HepG2 (cell line): ENCODE measurements around the gene TAS2R60. TPM values are rescaled to one million over a fixed set of nuclear protein-coding genes. Genes with fewer than 3 reads are reported as not detected.

Experiments used
- ATAC-seq: fragments of 200-7000 bp; cut with Tn5 transposase; 3 replicates; pipeline ENCODE4 v1.9.1; 2020; ENCODE audit warnings: mild to moderate bottlenecking, moderate library complexity
- BruUV-seq: library from RNA; stranded (reverse); fragments of 400-500 nt; replicated peaks from 2 replicates; lab custom pipeline; 2021; lab: Mats Ljungman, UMichigan
- CTCF ChIA-PET: fragments of 300-600 bp; formaldehyde crosslinking; extraction: SDS; loops from one replicate; lab custom pipeline; 2021; ENCODE audit warnings: low total read pairs, inconsistent platforms, low intra/inter-chr PET ratio; lab: Yijun Ruan, JAX
- POLR2A ChIA-PET: fragments of 350-600 bp; sonication (Branson Sonifier 250); formaldehyde crosslinking; loops from one replicate; lab custom pipeline; 2020; ENCODE audit warnings: antibody characterized with exemption, inconsistent platforms; lab: Yijun Ruan, JAX
- DNase-seq: peaks from one replicate; pipeline ENCODE4 v3.0.0-alpha.2; 2015; ENCODE audit warnings: low spot score
- FAIRE-seq: peaks from 3 replicates; lab custom pipeline; 2011; peaks lifted over from hg19 to GRCh38; lab: Jason Lieb, UNC
- H2AFZ ChIP-seq: one replicate; pipeline ENCODE4 v1.6.1; 2011; ENCODE audit warnings: low read length, inconsistent platforms
- H3K27ac ChIP-seq: fragments of 300-600 bp; 3 replicates; pipeline ENCODE4 v1.8.0; 2011; ENCODE audit warnings: mixed run types, mild to moderate bottlenecking, mixed read lengths, low read length, inconsistent platforms; ENCODE audit not compliant: insufficient read depth; ENCODE audit errors: extremely low read length
- H3K27me3 ChIP-seq, 2 experiments: fragments of 200-600 bp in 1 of 2; 2 replicates in 1 of 2; 3 replicates in 1 of 2; pipeline versions ENCODE4 v1.6.0 to v1.8.0; 2011; ENCODE audit warnings: low read length in 2 of 2, mild to moderate bottlenecking in 2 of 2, moderate library complexity in 2 of 2, inconsistent platforms in 1 of 2; ENCODE audit not compliant: insufficient read depth in 2 of 2, control insufficient read depth in 1 of 2
- H3K36me3 ChIP-seq, 2 experiments: fragments of 200-600 bp in 1 of 2; replicated peaks in 1 of 2; 2 replicates in 1 of 2; 3 replicates in 1 of 2; pipeline versions ENCODE4 v1.5.1 to v1.8.0; 2011; ENCODE audit warnings: low read length in 2 of 2, inconsistent platforms in 1 of 2; ENCODE audit not compliant: insufficient read depth in 2 of 2, control insufficient read depth in 1 of 2
- H3K4me1 ChIP-seq: 2 replicates; pipeline ENCODE4 v1.5.1; 2012; ENCODE audit warnings: low read length, inconsistent platforms; ENCODE audit not compliant: insufficient read depth
- H3K4me2 ChIP-seq: 2 replicates; pipeline ENCODE4 v1.6.0; 2011; ENCODE audit warnings: low read depth, low read length, inconsistent platforms
- H3K4me3 ChIP-seq, 3 experiments: fragments of 200-600 bp in 1 of 3; sonication (generic), shearing (Covaris generic) in 1 of 3; replicated peaks in 1 of 3; 2 replicates each; pipeline ENCODE4 v1.5.1; 2011 to 2016; ENCODE audit warnings: low read length in 3 of 3, inconsistent platforms in 2 of 3, low read depth in 2 of 3, mild to moderate bottlenecking in 2 of 3, control low read depth in 1 of 3, mixed read lengths in 1 of 3; ENCODE audit not compliant: insufficient read depth in 1 of 3
- H3K79me2 ChIP-seq: one replicate; pipeline ENCODE4 v1.6.1; 2011; ENCODE audit warnings: low read length, inconsistent platforms; ENCODE audit not compliant: insufficient read depth
- H3K9ac ChIP-seq: 2 replicates; pipeline ENCODE4 v1.6.0; 2011; ENCODE audit warnings: mild to moderate bottlenecking, low read depth, low read length, inconsistent platforms; ENCODE audit not compliant: insufficient read depth
- H3K9me3 ChIP-seq: 2 replicates; pipeline ENCODE4 v1.5.1; 2012; ENCODE audit warnings: mild to moderate bottlenecking, low read length
- H4K20me1 ChIP-seq: 2 replicates; pipeline ENCODE4 v1.6.0; 2011; ENCODE audit warnings: inconsistent platforms, mild to moderate bottlenecking, low read length, moderate library complexity; ENCODE audit not compliant: insufficient read depth
- IRF9 ChIP-seq: sonication (generic); formaldehyde crosslinking; IDR thresholded peaks from 2 replicates; pipeline ENCODE4 v1.8.0; 2022; ENCODE audit warnings: missing genetic modification reagents, mild to moderate bottlenecking, borderline replicate concordance
- ISX ChIP-seq: sonication (generic); formaldehyde crosslinking; conservative IDR thresholded peaks from 2 replicates; pipeline ENCODE4 v1.5.0; 2020; ENCODE audit warnings: missing genetic modification reagents
- KLF12 ChIP-seq: sonication (generic); formaldehyde crosslinking; IDR thresholded peaks from 2 replicates; pipeline ENCODE4 v1.4.0; 2020; ENCODE audit warnings: missing genetic modification reagents, borderline replicate concordance
- KLF6 ChIP-seq: IDR thresholded peaks from 2 replicates; pipeline ENCODE4 v1.8.0; 2016; ENCODE audit warnings: missing biosample characterization, missing genetic modification reagents
- LRRFIP1 ChIP-seq: sonication (generic); formaldehyde crosslinking; conservative IDR thresholded peaks from 2 replicates; pipeline ENCODE4 v1.4.0; 2020; ENCODE audit warnings: missing genetic modification reagents
- PAX8 ChIP-seq: sonication (generic); formaldehyde crosslinking; IDR thresholded peaks from 2 replicates; pipeline ENCODE4 v1.8.0; 2022; ENCODE audit warnings: mild to moderate bottlenecking, missing genetic modification reagents, borderline replicate concordance
- RFX1 ChIP-seq: fragments of 450-650 bp; IDR thresholded peaks from 2 replicates; pipeline ENCODE4 v1.6.1; 2017
- RFX5 ChIP-seq: IDR thresholded peaks from 2 replicates; pipeline ENCODE4 v1.6.1; 2011; ENCODE audit warnings: low read depth, low read length, improper control_type of control experiment
- RNF2 ChIP-seq: fragments of 450-650 bp; conservative IDR thresholded peaks from 2 replicates; pipeline ENCODE4 v1.6.1; 2016; ENCODE audit warnings: low read depth
- SNAI1 ChIP-seq: sonication (generic); formaldehyde crosslinking; IDR thresholded peaks from 2 replicates; pipeline ENCODE4 v1.5.0; 2020; ENCODE audit warnings: mild to moderate bottlenecking, missing genetic modification reagents, borderline replicate concordance
- TMF1 ChIP-seq: sonication (generic); formaldehyde crosslinking; IDR thresholded peaks from 2 replicates; pipeline ENCODE4 v1.8.1; 2022; ENCODE audit warnings: low read depth, missing genetic modification reagents
- ZFP90 ChIP-seq: sonication (generic); formaldehyde crosslinking; IDR thresholded peaks from 2 replicates; pipeline ENCODE4 v1.8.0; 2022; ENCODE audit warnings: missing genetic modification reagents, mild to moderate bottlenecking, inconsistent platforms, borderline replicate concordance
- ZNF225 ChIP-seq: sonication (generic); formaldehyde crosslinking; IDR thresholded peaks from 2 replicates; pipeline ENCODE4 v1.4.0; 2020; ENCODE audit warnings: mild to moderate bottlenecking, missing genetic modification reagents
- ZNF547 ChIP-seq: sonication (generic); formaldehyde crosslinking; IDR thresholded peaks from 2 replicates; pipeline ENCODE4 v1.5.1; 2020; ENCODE audit warnings: mild to moderate bottlenecking, missing genetic modification reagents
- ZNF720 ChIP-seq: sonication (generic); formaldehyde crosslinking; IDR thresholded peaks from 2 replicates; pipeline ENCODE4 v1.4.0; 2020; ENCODE audit warnings: missing genetic modification reagents
- ZNF737 ChIP-seq: sonication (generic); formaldehyde crosslinking; IDR thresholded peaks from 2 replicates; pipeline ENCODE4 v1.5.0; 2020; ENCODE audit warnings: missing genetic modification reagents, mild to moderate bottlenecking, borderline replicate concordance
- ZNF772 ChIP-seq: sonication (generic); formaldehyde crosslinking; IDR thresholded peaks from 2 replicates; pipeline ENCODE4 v1.5.0; 2020; ENCODE audit warnings: mild to moderate bottlenecking, missing genetic modification reagents
- WGBS: methylation state at CpG from one replicate; pipeline ENCODE4 v1.1.6; 2017; ENCODE audit warnings: low lambda C conversion rate; 5-methylcytosine and 5-hydroxymethylcytosine counted together
- in situ Hi-C: cut with HindIII; loops from 2 replicates; pipeline ENCODE4 v1.10.0; 2017; ENCODE audit warnings: low pct_unique_long_range_greater_than_20kb; ENCODE audit not compliant: extremely low pct_ligation_motif_present
- intact Hi-C: fragments of 100-400 bp; cut with micrococcal nuclease; formaldehyde crosslinking; loops from one replicate; pipeline ENCODE4 v1.10.0; 2022; ENCODE audit not compliant: unreplicated experiment
- polyA plus RNA-seq, 8 experiments: library from polyadenylated mRNA; depleted of rRNA in 3 of 8; stranded (reverse) in 7 of 8; unstranded in 1 of 8; fragments of >200 nt; fragmentation: Illumina TruSeq in 4 of 8; extraction: Trizol in 4 of 8; gene quantifications; 2 replicates each; pipeline versions ENCODE4 v1.2.1 to v1.2.3, GENCODE V29; 2011 to 2016; ENCODE audit warnings: low read depth in 4 of 8, missing spikeins in 1 of 8, mixed read lengths in 1 of 8; ENCODE audit not compliant: insufficient read depth in 1 of 8
- total RNA-seq, 5 experiments: library from RNA; depleted of rRNA; stranded (reverse); fragments of >200 nt; fragmentation: Illumina TruSeq; extraction: Trizol; gene quantifications; 2 replicates each; pipeline ENCODE4 v1.2.3, GENCODE V29; 2016; ENCODE audit warnings: low read depth in 1 of 5
- TF ChIP-seq, protein P1 (sequence below): sonication (generic); formaldehyde crosslinking; IDR thresholded peaks from 2 replicates; pipeline ENCODE4 v1.9.0; 2021; ENCODE audit warnings: missing genetic modification reagents, borderline replicate concordance

Gene TAS2R60
- total and polyA plus RNA-seq, 2 of the 13 experiments (the other 11 are each of a cell fraction or from before 2014, with no cell fraction given), result not detected

- no peaks in the 10 kb centered on the region for H4K20me1 ChIP-seq
- H3K27me3 ChIP-seq, result no peaks in the 10 kb centered on the region
- H3K4me1 ChIP-seq, result no peaks in the 10 kb centered on the region
- no peak for ATAC-seq
- ChIA-PET POLR2A (no interaction called here), CTCF (no interaction called here)
- BruUV-seq, result no TSS peak
- H3K36me3 ChIP-seq, result no peaks in the 10 kb centered on the region
- no peaks in the 10 kb centered on the region for H3K9me3 ChIP-seq
- no peak overlapping the region for H3K4me3 ChIP-seq
- no peak overlapping the region for H3K9ac ChIP-seq
- H3K4me2 ChIP-seq, result no peak overlapping the region
- WGBS, result 19% methylated on average over 6 of the region's 6 CpGs
- in situ Hi-C loops (no loop called here), intact Hi-C loops (no loop called here)
- H3K27ac ChIP-seq, result no peak overlapping the region
- DNase-seq, result no peak
- no peak overlapping the region for H2AFZ ChIP-seq
- no peaks in the 10 kb centered on the region for H3K79me2 ChIP-seq
- no peak for FAIRE-seq
- TF ChIP-seq ZNF772 (no peak), RFX5 (no peak), ZFP90 (no peak), ZNF547 (no peak), ZNF720 (CRISPR knock-in tag) (no peak), KLF12 (CRISPR knock-in tag) (no peak), ZNF225 (CRISPR knock-in tag) (no peak), RFX1 (no peak), ZNF737 (CRISPR knock-in tag) (no peak), LRRFIP1 (CRISPR knock-in tag) (no peak), TMF1 (no peak), IRF9 (CRISPR knock-in tag) (no peak), SNAI1 (CRISPR knock-in tag) (no peak), ISX (no peak), RNF2 (no peak), PAX8 (CRISPR knock-in tag) (no peak), KLF6 (CRISPR knock-in tag) (no peak)
- TF ChIP-seq, protein P1, sequence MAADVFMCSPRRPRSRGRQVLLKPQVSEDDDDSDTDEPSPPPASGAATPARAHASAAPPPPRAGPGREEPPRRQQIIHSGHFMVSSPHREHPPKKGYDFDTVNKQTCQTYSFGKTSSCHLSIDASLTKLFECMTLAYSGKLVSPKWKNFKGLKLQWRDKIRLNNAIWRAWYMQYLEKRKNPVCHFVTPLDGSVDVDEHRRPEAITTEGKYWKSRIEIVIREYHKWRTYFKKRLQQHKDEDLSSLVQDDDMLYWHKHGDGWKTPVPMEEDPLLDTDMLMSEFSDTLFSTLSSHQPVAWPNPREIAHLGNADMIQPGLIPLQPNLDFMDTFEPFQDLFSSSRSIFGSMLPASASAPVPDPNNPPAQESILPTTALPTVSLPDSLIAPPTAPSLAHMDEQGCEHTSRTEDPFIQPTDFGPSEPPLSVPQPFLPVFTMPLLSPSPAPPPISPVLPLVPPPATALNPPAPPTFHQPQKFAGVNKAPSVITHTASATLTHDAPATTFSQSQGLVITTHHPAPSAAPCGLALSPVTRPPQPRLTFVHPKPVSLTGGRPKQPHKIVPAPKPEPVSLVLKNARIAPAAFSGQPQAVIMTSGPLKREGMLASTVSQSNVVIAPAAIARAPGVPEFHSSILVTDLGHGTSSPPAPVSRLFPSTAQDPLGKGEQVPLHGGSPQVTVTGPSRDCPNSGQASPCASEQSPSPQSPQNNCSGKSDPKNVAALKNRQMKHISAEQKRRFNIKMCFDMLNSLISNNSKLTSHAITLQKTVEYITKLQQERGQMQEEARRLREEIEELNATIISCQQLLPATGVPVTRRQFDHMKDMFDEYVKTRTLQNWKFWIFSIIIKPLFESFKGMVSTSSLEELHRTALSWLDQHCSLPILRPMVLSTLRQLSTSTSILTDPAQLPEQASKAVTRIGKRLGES (CRISPR knock-in tag), result no peak
These were observed 49.8 kb downstream of the TAS2R60 start for GRCh38 chr7:143492799-143493739.
